A549 (cell line): Measurements from ENCODE around the gene FDPS. TPM values are rescaled to one million over a fixed set of nuclear protein-coding genes. Genes with fewer than 3 reads are reported as not detected.

ENCODE experiments used
- ATAC-seq, 2 experiments: fragments of 200-7000 bp in 1 of 2; fragments of >200 bp in 1 of 2; cut with Nextera tagmentation in 1 of 2; cut with Tn5 transposase in 1 of 2; 3 replicates each; pipeline versions ENCODE4 v1.8.0 to v1.9.1; 2018 to 2020; ENCODE audit warnings: mild to moderate bottlenecking in 1 of 2, moderate library complexity in 1 of 2
- CTCF ChIA-PET: fragments of 300-600 bp; sonication (Branson Sonifier 250); formaldehyde crosslinking; extraction: SDS; loops from one replicate; lab custom pipeline; 2021; ENCODE audit warnings: antibody characterized with exemption, inconsistent platforms; lab: Yijun Ruan, JAX
- POLR2A ChIA-PET: fragments of 350-600 bp; formaldehyde crosslinking; extraction: SDS; loops from one replicate; lab custom pipeline; 2021; ENCODE audit warnings: antibody characterized with exemption, inconsistent platforms; lab: Yijun Ruan, JAX
- DNase-seq, 2 experiments: peaks; one replicate each; pipeline versions ENCODE4 v3.0.0 to v3.0.0-alpha.2; 2011 to 2016; ENCODE audit warnings: low read depth in 1 of 2, low spot score in 1 of 2
- FAIRE-seq: peaks from 2 replicates; lab custom pipeline; 2011; peaks lifted over from hg19 to GRCh38; lab: Jason Lieb, UNC
- H3K27ac ChIP-seq, 2 experiments: fragments of >200 bp; sonication (Bioruptor Twin); formaldehyde crosslinking; 3 replicates each; pipeline ENCODE4 v1.5.1; 2016 to 2017
- H3K4me1 ChIP-seq: fragments of >200 bp; sonication (Bioruptor Twin); formaldehyde crosslinking; 3 replicates; pipeline ENCODE4 v1.6.1; 2016
- H3K4me2 ChIP-seq: fragments of >200 bp; sonication (Bioruptor Twin); formaldehyde crosslinking; 3 replicates; pipeline ENCODE4 v1.6.1; 2016
- H3K4me3 ChIP-seq: fragments of >200 bp; sonication (Bioruptor Twin); formaldehyde crosslinking; 3 replicates; pipeline ENCODE4 v1.5.1; 2016
- H3K9me3 ChIP-seq: fragments of >200 bp; sonication (Bioruptor Twin); formaldehyde crosslinking; 3 replicates; pipeline ENCODE4 v1.6.1; 2016
- BCL3 ChIP-seq: fragments of >200 bp; sonication (Bioruptor Twin); formaldehyde crosslinking; IDR thresholded peaks from 3 replicates; pipeline ENCODE4 v1.6.1; 2016
- BHLHE40 ChIP-seq: IDR thresholded peaks from 2 replicates; pipeline ENCODE4 v1.6.1; 2012; ENCODE audit warnings: low read depth, low read length, inconsistent platforms
- CBX2 ChIP-seq: fragments of 200-600 bp; sonication (generic); IDR thresholded peaks from 2 replicates; pipeline ENCODE4 v1.6.1; 2016; ENCODE audit warnings: low read depth, mild to moderate bottlenecking, borderline replicate concordance
- CBX8 ChIP-seq: fragments of 200-600 bp; sonication (generic); IDR thresholded peaks from 2 replicates; pipeline ENCODE4 v1.6.1; 2016
- CHD2 ChIP-seq: fragments of 150-350 bp; IDR thresholded peaks from 2 replicates; pipeline ENCODE4 v1.6.1; 2014; ENCODE audit warnings: low read length; ENCODE audit not compliant: partially characterized antibody
- CTCF ChIP-seq: fragments of >200 bp; sonication (Bioruptor Twin); formaldehyde crosslinking; IDR thresholded peaks from 3 replicates; pipeline ENCODE4 v1.5.1; 2016
- EHF ChIP-seq: fragments of 250-450 bp; sonication (Bioruptor Pico); IDR thresholded peaks from 2 replicates; pipeline ENCODE4 v1.5.0; 2020; ENCODE audit warnings: mild to moderate bottlenecking
- EHMT2 ChIP-seq: fragments of 200-600 bp; sonication (generic); IDR thresholded peaks from 2 replicates; pipeline ENCODE4 v1.6.1; 2016; ENCODE audit warnings: antibody characterized with exemption, low read depth, mild to moderate bottlenecking, moderate library complexity
- ELK1 ChIP-seq: fragments of 150-350 bp; IDR thresholded peaks from 2 replicates; pipeline ENCODE4 v1.6.1; 2014; ENCODE audit warnings: low read depth, mild to moderate bottlenecking, low read length
- FOXS1 ChIP-seq: fragments of 250-450 bp; sonication (Bioruptor Pico); IDR thresholded peaks from 2 replicates; pipeline ENCODE4 v1.5.0; 2020; ENCODE audit warnings: mild to moderate bottlenecking, moderate library complexity
- GATA3 ChIP-seq: IDR thresholded peaks from 2 replicates; pipeline ENCODE4 v1.6.1; 2012; ENCODE audit warnings: borderline replicate concordance
- HOXB13 ChIP-seq: fragments of 250-450 bp; sonication (Bioruptor Pico); IDR thresholded peaks from 2 replicates; pipeline ENCODE4 v1.5.0; 2020; ENCODE audit warnings: low read depth, mild to moderate bottlenecking, moderate library complexity
- HOXB5 ChIP-seq: fragments of 250-450 bp; sonication (Bioruptor Pico); IDR thresholded peaks from 2 replicates; pipeline ENCODE4 v1.5.0; 2020; ENCODE audit warnings: mild to moderate bottlenecking, moderate library complexity
- KDM1A ChIP-seq: fragments of 200-600 bp; sonication (generic); IDR thresholded peaks from 2 replicates; pipeline ENCODE4 v1.6.1; 2016; ENCODE audit warnings: low read depth, mild to moderate bottlenecking
- KDM5A ChIP-seq: fragments of 200-600 bp; sonication (generic); IDR thresholded peaks from 2 replicates; pipeline ENCODE4 v1.6.1; 2016; ENCODE audit warnings: antibody characterized with exemption, mild to moderate bottlenecking
- MAZ ChIP-seq: fragments of 150-350 bp; IDR thresholded peaks from 2 replicates; pipeline ENCODE4 v1.6.1; 2014; ENCODE audit warnings: antibody characterized with exemption, low read depth, low read length, borderline replicate concordance
- PHF8 ChIP-seq: fragments of 200-600 bp; sonication (generic); IDR thresholded peaks from 2 replicates; pipeline ENCODE4 v1.6.1; 2016; ENCODE audit warnings: low read depth, mild to moderate bottlenecking, antibody characterized with exemption, moderate library complexity, borderline replicate concordance
- RARB ChIP-seq: fragments of 250-450 bp; sonication (Bioruptor Pico); IDR thresholded peaks from 2 replicates; pipeline ENCODE4 v1.8.0; 2021; ENCODE audit warnings: mild to moderate bottlenecking, moderate library complexity
- RCOR1 ChIP-seq: fragments of 150-350 bp; IDR thresholded peaks from 2 replicates; pipeline ENCODE4 v1.6.1; 2014; ENCODE audit warnings: antibody characterized with exemption, low read length, low read depth
- REST ChIP-seq: fragments of 200-600 bp; sonication (generic); IDR thresholded peaks from 2 replicates; pipeline ENCODE4 v1.6.1; 2016; ENCODE audit warnings: antibody characterized with exemption, mild to moderate bottlenecking, moderate library complexity
- RFX5 ChIP-seq: fragments of 450-650 bp; IDR thresholded peaks from 2 replicates; pipeline ENCODE4 v1.7.1; 2014; ENCODE audit warnings: antibody characterized with exemption, mild to moderate bottlenecking, moderate library complexity
- TFCP2L1 ChIP-seq: fragments of 250-450 bp; sonication (Bioruptor Pico); IDR thresholded peaks from 2 replicates; pipeline ENCODE4 v1.5.0; 2021; ENCODE audit warnings: mild to moderate bottlenecking
- TP53 ChIP-seq: fragments of 250-450 bp; sonication (Bioruptor Pico); IDR thresholded peaks from 2 replicates; pipeline ENCODE4 v1.5.0; 2021; ENCODE audit warnings: mild to moderate bottlenecking, moderate library complexity
- USF2 ChIP-seq: fragments of 450-650 bp; IDR thresholded peaks from 2 replicates; pipeline ENCODE4 v1.6.1; 2014; ENCODE audit warnings: antibody characterized with exemption
- ZFP36 ChIP-seq: fragments of 450-650 bp; IDR thresholded peaks from 2 replicates; pipeline ENCODE4 v1.6.1; 2014; ENCODE audit warnings: borderline replicate concordance; ENCODE audit not compliant: partially characterized antibody
- WGBS: methylation state at CpG from one replicate; pipeline ENCODE4 v1.1.6; 2017; ENCODE audit errors: missing lambda C conversion rate; 5-methylcytosine and 5-hydroxymethylcytosine counted together
- polyA plus RNA-seq, 4 experiments: library from polyadenylated mRNA; depleted of rRNA in 3 of 4; stranded (reverse); fragments of >200 nt; fragmentation: RNase III in 1 of 4; extraction: RNeasy Plus Mini Kit Qiagen cat#74134 plus additional on column Dnase treatment in 1 of 4; gene quantifications; 2 replicates in 3 of 4; 3 replicates in 1 of 4; pipeline ENCODE4 v1.2.3, GENCODE V29; 2011 to 2017

The FDPS gene
- polyA plus RNA-seq, 2 of the 4 experiments (the other 2 are of a cell fraction): 148 to 228 TPM

GRCh38 chr1:155284476-155284875 is 24.2 kb upstream of the FDPS start:
- Histone ChIP-seq H3K4me2 (no peak overlapping the region), H3K4me1 (no peaks in the 10 kb centered on the region), H3K9me3 (no peaks in the 10 kb centered on the region), H3K4me3 (no peak overlapping the region), H3K27ac (no peak overlapping the region)
- ChIA-PET POLR2A (no interaction called here), CTCF (interaction anchor here (3.3 to 4.0 kb wide), 2 partner anchors 34 to 39 kb away, joined by 11 to 18 read pairs; no protein-coding TSS in a partner anchor)
- DNase-seq: no peak
- ATAC-seq: no peak
- WGBS: 92% methylated on average over 12 of the region's 12 CpGs
- no peak for TF ChIP-seq CBX2
- no peak for TF ChIP-seq USF2
- TF ChIP-seq HOXB13: no peak
- no peak for FAIRE-seq

GRCh38 chr1:155285063-155285462 is 23.6 kb upstream of the FDPS start:
- no peak for DNase-seq
- Histone ChIP-seq H3K4me1 (no peaks in the 10 kb centered on the region), H3K4me3 (no peak overlapping the region), H3K4me2 (no peak overlapping the region), H3K27ac (no peak overlapping the region), H3K9me3 (no peaks in the 10 kb centered on the region)
- TF ChIP-seq USF2: no peak
- TF ChIP-seq MAZ: no peak
- TF ChIP-seq GATA3: no peak
- TF ChIP-seq CBX8: no peak
- no peak for TF ChIP-seq EHMT2
- no peak for TF ChIP-seq BCL3
- TF ChIP-seq RFX5: no peak
- no peak for TF ChIP-seq ELK1
- no peak for TF ChIP-seq PHF8
- TF ChIP-seq KDM1A: no peak
- no peak for TF ChIP-seq HOXB5 (CRISPR knock-in tag)
- TF ChIP-seq CBX2: no peak
- TF ChIP-seq TFCP2L1 (CRISPR knock-in tag): no peak
- no peak for TF ChIP-seq CHD2
- no peak for FAIRE-seq
- POLR2A ChIA-PET: no interaction called here
- 91% methylated on average over 14 of the region's 14 CpGs for WGBS
- CTCF ChIA-PET: interaction anchor here (1.0 to 4.0 kb wide), 4 partner anchors 10 to 39 kb away, joined by 3 to 18 read pairs (median 7); no protein-coding TSS in a partner anchor
- no peak for ATAC-seq

GRCh38 chr1:155285631-155286044 is 23.0 kb upstream of the FDPS start:
- Histone ChIP-seq H3K9me3 (no peaks in the 10 kb centered on the region), H3K4me2 (no peak overlapping the region), H3K4me1 (no peaks in the 10 kb centered on the region), H3K27ac (no peak overlapping the region), H3K4me3 (no peak overlapping the region)
- CTCF ChIA-PET: interaction anchor here (0.5 to 4.0 kb wide), 5 partner anchors 11 to 589 kb away, joined by 3 to 18 read pairs (median 3); no protein-coding TSS in a partner anchor
- ATAC-seq (no peak), DNase-seq (no peak), FAIRE-seq (no peak)
- 87% methylated on average over 18 of the region's 18 CpGs for WGBS
- POLR2A ChIA-PET: no interaction called here
- TF ChIP-seq KDM5A: no peak
- no peak for TF ChIP-seq FOXS1 (CRISPR knock-in tag)
- no peak for TF ChIP-seq RCOR1
- no peak for TF ChIP-seq BHLHE40
- TF ChIP-seq EHF (CRISPR knock-in tag): no peak
- no peak for TF ChIP-seq ZFP36
- TF ChIP-seq REST: no peak
- TF ChIP-seq CTCF: no peak
- no peak for TF ChIP-seq CBX8
- TF ChIP-seq TP53 (CRISPR knock-in tag): no peak
- TF ChIP-seq RARB: no peak
- no peak for TF ChIP-seq EHMT2
